WI38 (cell line): ENCODE measurements around the gene GCN1.

Source experiments
- H3K4me3 ChIP-seq: 2 replicates; pipeline ENCODE4 v1.5.1; 2011; ENCODE audit warnings: low read depth, mild to moderate bottlenecking, control low read depth, low read length
- CTCF ChIP-seq: IDR thresholded peaks from 2 replicates; pipeline ENCODE4 v1.5.1; 2012; ENCODE audit warnings: low read depth, mild to moderate bottlenecking, control low read depth, low read length

Gene GCN1

GRCh38 chr12:120117961-120118320, 76.6 kb downstream of the GCN1 start:
- H3K4me3 ChIP-seq: peak overlapping the region; percentile 76
- TF ChIP-seq CTCF: no peak

GRCh38 chr12:120116792-120117651, 77.5 kb downstream of the GCN1 start:
- TF ChIP-seq CTCF: no peak
- peak overlapping the region; percentile 76 for H3K4me3 ChIP-seq

GRCh38 chr12:120116441-120116791, 78.1 kb downstream of the GCN1 start, which contains the start of gene RAB35:
Gene RAB35, minus strand, starts transcription at chr12:120116753. Its CDS starts 103 bp downstream, at chr12:120116650.
- TF ChIP-seq CTCF: no peak
- H3K4me3 ChIP-seq: peak within 1 kb of the TSS; percentile 76

- H3K4me3 ChIP-seq: peak overlapping the region; percentile 76
These were observed 78.6 kb downstream of the GCN1 start for GRCh38 chr12:120115692-120116440.

GRCh38 chr12:120115066-120115465, 79.4 kb downstream of the GCN1 start:
- H3K4me3 ChIP-seq: peak overlapping the region; percentile 76

More at GRCh38 chr12:120115692-120116440, 78.6 kb downstream of the GCN1 start:
- TF ChIP-seq CTCF: no peak

GRCh38 chr12:120110550-120111501, 83.7 kb downstream of the GCN1 start:
- TF ChIP-seq CTCF: no peak
- no peak overlapping the region for H3K4me3 ChIP-seq

More at GRCh38 chr12:120115066-120115465, 79.4 kb downstream of the GCN1 start:
- no peak for TF ChIP-seq CTCF
